Naive B cell (primary cell): ENCODE data around the gene STMN3. TPM values are rescaled to one million over a fixed set of nuclear protein-coding genes. Genes with fewer than 3 reads are reported as not detected.

Experiments
- ATAC-seq, 2 donors: fragments of 150-1000 bp; cut with Tn5 transposase; 2 replicates each; pipeline ENCODE4 v1.10.0; 2021; ENCODE audit warnings: low read depth in 2 of 2, mild to moderate bottlenecking in 2 of 2, moderate library complexity in 2 of 2
- DNase-seq: peaks from one replicate; pipeline ENCODE4 v3.0.0; 2022
- H3K27ac Mint-ChIP-seq, 6 donors: one replicate each; pipeline ENCODE4 v1.8.0; 2020 to 2022; ENCODE audit warnings: mild to moderate bottlenecking in 6 of 6, mixed read lengths in 6 of 6, moderate library complexity in 5 of 6, inconsistent platforms in 2 of 6
- H3K27me3 Mint-ChIP-seq, 3 donors: one replicate each; pipeline ENCODE4 v1.8.0; 2021 to 2022; ENCODE audit warnings: mixed read lengths in 3 of 3, mild to moderate bottlenecking in 1 of 3
- H3K36me3 Mint-ChIP-seq, 2 donors: one replicate each; pipeline ENCODE4 v1.8.0; 2020 to 2022; ENCODE audit warnings: mixed read lengths in 2 of 2, inconsistent platforms in 1 of 2, mild to moderate bottlenecking in 1 of 2
- H3K4me1 Mint-ChIP-seq, 3 donors: one replicate each; pipeline ENCODE4 v1.8.0; 2020 to 2022; ENCODE audit warnings: mixed read lengths in 3 of 3, inconsistent platforms in 1 of 3, mild to moderate bottlenecking in 1 of 3, moderate library complexity in 1 of 3
- H3K4me3 Mint-ChIP-seq, 8 donors: one replicate each; pipeline ENCODE4 v1.8.0; 2020 to 2022; ENCODE audit warnings: mild to moderate bottlenecking in 8 of 8, mixed read lengths in 8 of 8, moderate library complexity in 8 of 8, inconsistent platforms in 2 of 8
- H3K9me3 Mint-ChIP-seq, 7 donors: one replicate each; pipeline ENCODE4 v1.8.0; 2020 to 2022; ENCODE audit warnings: mixed read lengths in 7 of 7, mild to moderate bottlenecking in 5 of 7, inconsistent platforms in 2 of 7, moderate library complexity in 1 of 7
- polyA plus RNA-seq, 6 donors: library from polyadenylated mRNA; unstranded; fragments of 300-500 nt; fragmentation: Illumina TruSeq; gene quantifications; one replicate each; pipeline ENCODE4 v1.2.3, GENCODE V29; 2021; ENCODE audit warnings: low read depth in 6 of 6

Gene STMN3
- polyA plus RNA-seq, 6 donors from 2014 or later: 1.2 to 4.2 (median 2.5) TPM

DNA sequence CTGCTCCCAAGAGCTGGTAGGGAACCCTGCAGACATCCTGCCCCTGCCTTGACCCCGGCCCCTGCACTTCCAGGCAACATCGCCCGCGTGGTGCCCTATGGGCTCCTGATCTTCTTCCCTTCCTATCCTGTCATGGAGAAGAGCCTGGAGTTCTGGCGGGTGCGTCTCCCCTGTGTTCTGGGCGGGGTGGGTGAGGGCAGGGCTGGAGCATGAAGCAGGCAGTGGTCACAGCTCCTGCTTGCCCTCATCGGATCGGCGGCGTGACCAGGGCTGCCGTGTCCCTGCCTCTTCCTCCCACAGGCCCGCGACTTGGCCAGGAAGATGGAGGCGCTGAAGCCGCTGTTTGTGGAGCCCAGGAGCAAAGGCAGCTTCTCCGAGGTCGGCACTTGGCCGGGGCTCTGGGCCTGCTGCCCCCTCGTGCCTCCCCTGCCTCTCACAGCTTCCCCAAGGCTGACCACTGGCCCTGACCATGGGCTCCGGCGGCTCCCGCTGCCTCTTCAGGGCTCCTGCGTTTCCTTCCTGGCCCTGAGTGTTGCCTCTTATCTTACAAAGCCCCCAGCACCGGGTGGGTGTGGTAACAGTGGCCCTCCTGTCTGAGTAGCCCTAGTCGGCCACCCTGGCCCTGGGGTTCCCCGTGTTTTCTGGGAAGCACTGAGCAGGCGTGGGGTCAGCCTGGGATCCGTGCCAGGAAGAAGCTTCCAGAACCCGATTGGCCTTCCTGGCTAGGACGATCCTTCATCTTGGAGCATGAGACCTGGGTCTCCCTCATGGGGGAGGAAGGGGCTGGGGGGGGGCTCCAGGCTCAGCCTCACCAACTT, 35.2 kb upstream of the STMN3 start:
- Mint-ChIP-seq H3K4me3 (no peak overlapping the region), H3K27ac (no peak overlapping the region), H3K36me3 (no peaks in the 10 kb centered on the region), H3K4me1 (peaks cover 3 to 5% (median 5%) of the 10 kb centered on the region in 3 donors), H3K27me3 (no peaks in the 10 kb centered on the region), H3K9me3 (no peaks in the 10 kb centered on the region)
- no peak for DNase-seq
- no peak for ATAC-seq

DNA sequence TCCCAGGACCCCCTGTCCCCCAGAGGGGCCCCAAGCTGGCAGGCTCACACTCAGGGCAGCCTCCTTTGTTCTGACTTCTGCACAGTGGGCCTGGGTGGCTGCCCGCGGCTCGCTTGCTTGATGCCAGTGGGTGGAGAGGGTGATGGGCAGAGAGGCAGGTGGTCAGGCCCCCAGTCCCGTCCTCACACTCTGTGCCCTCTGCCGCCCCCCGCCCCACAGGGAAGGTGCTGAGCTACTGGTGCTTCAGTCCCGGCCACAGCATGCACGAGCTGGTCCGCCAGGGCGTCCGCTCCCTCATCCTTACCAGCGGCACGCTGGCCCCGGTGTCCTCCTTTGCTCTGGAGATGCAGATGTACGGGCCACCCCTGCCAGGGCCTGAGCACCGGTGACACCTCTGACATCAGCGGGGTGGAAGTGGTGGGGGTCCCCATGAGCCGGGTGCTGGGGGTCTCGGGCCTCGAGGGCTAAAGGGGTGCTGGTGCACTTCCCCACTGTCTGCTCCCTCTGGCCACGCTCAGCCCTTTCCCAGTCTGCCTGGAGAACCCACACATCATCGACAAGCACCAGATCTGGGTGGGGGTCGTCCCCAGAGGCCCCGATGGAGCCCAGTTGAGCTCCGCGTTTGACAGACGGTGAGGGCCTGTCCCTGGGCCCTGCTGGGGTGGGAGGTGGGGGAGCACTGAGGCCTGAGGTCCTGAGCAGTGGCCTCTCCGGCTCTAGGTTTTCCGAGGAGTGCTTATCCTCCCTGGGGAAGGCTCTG, 34.4 kb upstream of the STMN3 start:
- no peak for DNase-seq
- no peak for ATAC-seq
- H3K9me3 Mint-ChIP-seq: no peaks in the 10 kb centered on the region
- peaks cover 3 to 5% (median 5%) of the 10 kb centered on the region in 3 donors for H3K4me1 Mint-ChIP-seq
- no peaks in the 10 kb centered on the region for H3K27me3 Mint-ChIP-seq
- no peak overlapping the region for H3K27ac Mint-ChIP-seq
- no peak overlapping the region for H3K4me3 Mint-ChIP-seq
- H3K36me3 Mint-ChIP-seq: no peaks in the 10 kb centered on the region

DNA sequence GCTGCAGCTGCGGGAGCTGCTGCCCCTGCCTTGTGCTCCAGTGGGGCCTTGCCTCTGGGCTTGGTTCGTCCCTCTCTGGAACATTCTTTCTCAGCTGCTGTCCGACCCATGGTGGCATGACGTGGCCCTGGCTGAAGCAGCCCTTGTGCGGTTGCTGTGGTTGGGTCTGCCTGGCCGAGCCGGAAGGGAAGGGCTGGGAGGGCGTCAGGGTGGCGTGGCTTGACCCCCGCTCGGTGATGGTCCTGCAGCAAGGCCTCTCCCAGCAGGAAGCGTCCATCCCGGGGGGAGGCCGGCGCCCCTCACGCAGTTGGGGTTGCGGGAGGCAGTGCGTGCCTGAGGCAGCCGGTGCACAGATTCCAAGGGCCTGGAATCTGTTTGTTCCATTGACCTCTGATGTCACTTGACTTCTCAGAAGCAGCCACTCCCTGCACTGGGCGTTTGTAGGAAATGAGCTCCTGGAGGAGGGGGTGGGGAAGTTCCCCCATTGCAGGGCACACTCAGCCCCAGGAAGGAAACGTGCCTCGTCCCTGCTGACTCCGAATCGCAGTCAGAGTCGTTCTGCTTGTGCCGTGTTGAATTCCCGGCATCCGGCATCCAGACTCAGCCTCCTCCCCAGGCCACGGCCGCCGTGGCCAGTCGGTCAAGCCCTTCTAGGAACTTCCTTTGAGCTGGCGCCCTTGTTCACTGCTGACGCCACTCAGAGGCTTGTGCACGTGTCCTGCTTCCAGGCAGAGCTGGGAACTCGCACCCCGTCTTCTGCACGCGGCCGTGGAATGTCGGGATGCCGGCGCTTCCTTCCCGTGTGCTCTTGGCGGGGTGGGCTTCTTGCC, 33.5 kb upstream of the STMN3 start:
- Mint-ChIP-seq H3K4me3 (no peak overlapping the region), H3K4me1 (peaks cover 3 to 5% (median 5%) of the 10 kb centered on the region in 3 donors), H3K27me3 (no peaks in the 10 kb centered on the region)

DNA sequence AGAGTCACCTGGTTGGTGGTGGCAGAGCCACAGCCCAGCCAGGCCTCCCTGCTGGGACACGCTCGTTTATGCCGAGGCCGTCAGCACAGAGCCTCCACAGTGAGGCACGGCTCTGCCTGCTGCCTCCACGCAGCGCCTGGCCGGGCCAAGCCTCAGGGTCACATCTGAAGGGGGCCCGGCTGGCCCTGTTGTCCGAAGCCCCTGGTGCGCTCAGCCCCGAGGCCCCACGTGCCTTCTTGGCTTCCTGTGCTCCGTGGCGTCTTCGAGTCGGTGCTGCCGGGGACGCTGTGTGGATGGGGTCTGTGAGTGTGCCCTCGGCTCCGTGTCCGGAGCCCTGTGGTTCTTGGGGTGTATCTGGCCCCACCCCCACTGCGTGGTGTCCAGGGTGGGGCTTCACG, 32.9 kb upstream of the STMN3 start:
- Mint-ChIP-seq H3K27me3 (no peaks in the 10 kb centered on the region), H3K4me1 (peaks cover 0 to 3% (median 0%) of the 10 kb centered on the region in 3 donors), H3K4me3 (no peak overlapping the region), H3K36me3 (no peaks in the 10 kb centered on the region), H3K27ac (no peak overlapping the region), H3K9me3 (no peaks in the 10 kb centered on the region)
- ATAC-seq (no peak), DNase-seq (no peak)

More for the DNA sequence above, 33.5 kb upstream of the STMN3 start:
- Mint-ChIP-seq H3K27ac (no peak overlapping the region), H3K9me3 (no peaks in the 10 kb centered on the region), H3K36me3 (no peaks in the 10 kb centered on the region)
- DNase-seq (no peak), ATAC-seq (peak in 1 of 2 donors; percentile 46)

DNA sequence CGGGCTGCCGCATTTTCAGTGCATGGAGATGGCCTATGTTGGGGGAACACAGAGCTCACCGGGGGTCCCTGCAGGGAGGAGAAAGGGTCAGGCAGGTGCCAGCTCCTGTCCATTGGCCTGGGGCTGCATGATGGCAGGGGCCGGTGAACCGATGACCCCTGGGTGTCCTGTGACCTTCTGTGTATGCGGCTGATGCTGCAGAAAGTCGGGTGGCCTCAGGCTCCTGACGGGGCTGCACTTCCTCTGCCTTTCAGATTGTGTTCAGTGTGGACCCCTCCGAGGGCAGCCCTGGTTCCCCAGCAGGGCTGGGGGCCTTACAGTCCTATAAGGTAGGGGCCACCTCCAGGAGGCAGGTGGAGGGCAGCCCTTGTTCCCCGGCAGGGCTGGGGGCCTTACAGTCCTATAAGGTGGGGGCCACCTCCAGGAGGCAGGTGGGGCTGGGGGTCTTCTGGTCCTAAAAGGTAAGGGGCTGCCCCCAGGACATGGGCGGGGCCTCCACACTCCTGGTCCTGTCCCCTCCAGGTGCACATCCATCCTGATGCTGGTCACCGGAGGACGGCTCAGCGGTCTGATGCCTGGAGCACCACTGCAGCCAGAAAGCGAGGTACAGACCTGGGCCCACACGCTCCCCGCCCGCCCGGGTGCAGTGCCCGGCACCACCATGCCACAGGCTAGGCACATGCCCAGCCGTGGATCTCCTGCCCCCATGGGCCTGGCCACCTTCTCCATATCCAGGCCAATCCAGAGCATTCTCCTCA, 32.2 kb upstream of the STMN3 start:
- no peaks in the 10 kb centered on the region for H3K27me3 Mint-ChIP-seq
- DNase-seq (no peak), ATAC-seq (no peak)
- H3K4me3 Mint-ChIP-seq: no peak overlapping the region
- peaks cover 0 to 3% (median 0%) of the 10 kb centered on the region in 3 donors for H3K4me1 Mint-ChIP-seq
- H3K9me3 Mint-ChIP-seq: no peaks in the 10 kb centered on the region
- H3K27ac Mint-ChIP-seq: peak overlapping the region in 2 of 6 donors; percentile 49 to 94
- no peaks in the 10 kb centered on the region for H3K36me3 Mint-ChIP-seq

DNA sequence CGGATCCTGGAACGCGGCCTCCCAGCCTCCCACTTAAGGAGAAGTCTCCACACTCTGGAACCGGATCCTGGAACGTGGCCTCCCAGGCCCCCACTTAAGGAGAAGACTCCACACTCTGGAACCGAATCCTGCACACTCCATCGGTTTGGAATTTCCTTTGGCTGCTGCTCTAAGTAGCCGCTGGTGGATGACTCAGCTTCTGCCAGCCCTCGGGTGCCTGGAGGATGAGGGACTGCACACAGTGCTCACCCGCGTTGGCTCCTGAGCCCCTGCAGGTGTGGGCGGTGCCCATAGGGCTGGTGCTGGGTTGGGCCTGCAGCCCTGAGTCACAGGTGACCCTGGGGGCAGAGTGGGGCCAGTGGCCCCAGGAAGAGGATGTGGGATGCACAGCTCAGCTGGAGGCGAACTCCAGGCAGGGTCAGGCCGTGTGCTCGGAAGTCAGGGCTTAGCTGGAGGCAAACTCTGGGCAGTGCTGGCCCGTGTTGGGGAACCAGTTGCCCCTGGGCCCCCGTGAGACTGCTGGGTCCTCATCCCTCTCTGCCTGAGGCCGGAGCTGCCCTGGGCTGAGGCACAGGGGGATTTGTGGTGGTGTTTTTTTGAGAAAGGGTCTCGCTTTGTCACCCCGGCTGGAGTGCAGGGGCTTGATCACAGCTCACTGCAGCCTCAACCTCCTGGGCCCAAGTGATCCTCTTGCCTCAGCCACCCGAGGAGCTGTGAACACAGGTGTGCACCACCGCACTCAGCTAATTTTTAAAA, 29.3 kb upstream of the STMN3 start:
- Mint-ChIP-seq H3K4me3 (no peak overlapping the region), H3K27ac (peak overlapping the region in 1 of 6 donors; percentile 18), H3K4me1 (peaks cover 0 to 3% (median 0%) of the 10 kb centered on the region in 3 donors), H3K27me3 (no peaks in the 10 kb centered on the region), H3K36me3 (no peaks in the 10 kb centered on the region), H3K9me3 (no peaks in the 10 kb centered on the region)
- DNase-seq (no peak), ATAC-seq (no peak)

DNA sequence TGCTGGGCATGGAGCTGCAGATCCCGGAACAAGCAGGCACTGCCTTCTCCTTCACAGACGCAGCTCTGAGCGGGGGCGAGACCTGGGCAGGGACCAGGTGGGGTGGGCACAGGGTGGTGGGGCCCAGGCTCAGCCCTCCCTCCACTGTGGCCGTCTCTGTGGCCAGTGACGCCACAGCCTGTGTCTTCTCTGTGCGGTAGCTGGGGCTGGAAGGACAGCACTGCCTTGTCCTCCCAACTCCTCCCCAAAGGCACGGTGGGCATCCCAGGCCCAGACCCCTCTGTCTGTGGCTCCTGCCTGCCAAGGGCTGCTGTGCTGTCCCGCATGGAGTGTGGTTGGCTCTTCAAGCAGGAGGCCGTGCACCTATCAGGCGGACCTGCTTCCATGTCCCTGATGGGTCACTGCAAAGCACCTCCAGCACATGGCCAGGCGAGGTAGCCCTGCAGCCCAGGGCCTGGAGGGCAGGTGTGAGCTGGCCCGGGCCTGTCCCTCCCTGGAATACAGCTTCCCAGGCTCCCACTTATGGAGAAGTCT, 28.5 kb upstream of the STMN3 start:
- H3K36me3 Mint-ChIP-seq: no peaks in the 10 kb centered on the region
- H3K4me1 Mint-ChIP-seq: no peaks in the 10 kb centered on the region
- no peak overlapping the region for H3K27ac Mint-ChIP-seq
- H3K4me3 Mint-ChIP-seq: peak overlapping the region in 1 of 8 donors; percentile 25
- ATAC-seq (no peak), DNase-seq (no peak)
- no peaks in the 10 kb centered on the region for H3K9me3 Mint-ChIP-seq
- no peaks in the 10 kb centered on the region for H3K27me3 Mint-ChIP-seq

DNA sequence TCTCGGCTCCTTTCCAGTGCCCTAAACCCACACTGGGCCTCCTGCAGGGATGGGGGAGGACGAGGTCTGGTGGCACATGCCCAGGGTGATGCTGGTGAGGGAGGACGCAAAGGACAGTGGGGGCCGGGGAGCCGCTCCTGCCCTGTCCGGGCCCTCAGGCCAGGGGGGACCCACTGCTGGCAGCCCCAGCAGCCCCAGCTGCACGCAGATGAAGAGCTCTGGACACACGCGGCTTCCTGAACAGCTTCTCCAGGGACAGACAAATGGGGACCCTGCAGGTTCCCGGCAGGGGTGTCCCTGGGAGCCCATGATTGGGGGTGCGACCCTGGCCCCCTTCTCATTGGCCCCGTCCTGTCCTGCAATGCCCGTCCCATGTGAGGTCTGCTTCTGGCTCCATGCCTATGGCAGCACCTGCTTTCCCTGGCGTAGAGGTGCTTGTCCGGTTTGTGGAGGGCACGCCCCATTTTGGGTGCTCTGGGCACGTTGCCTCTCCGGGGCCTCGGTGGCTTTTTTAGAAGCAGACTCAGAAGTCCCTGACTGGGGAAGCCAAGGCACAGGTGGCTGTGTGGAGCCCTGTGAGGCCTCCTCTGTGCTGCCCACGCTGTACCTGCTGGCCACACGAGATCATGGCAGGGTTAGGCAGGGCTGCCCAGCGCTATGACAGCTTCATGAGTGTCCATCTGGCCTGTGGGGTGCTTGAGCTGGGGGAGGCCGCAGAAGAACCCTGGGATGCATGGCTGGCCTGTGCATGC, 27.8 kb upstream of the STMN3 start:
- DNase-seq: no peak
- H3K27ac Mint-ChIP-seq: no peak overlapping the region
- no peaks in the 10 kb centered on the region for H3K4me1 Mint-ChIP-seq
- no peak overlapping the region for H3K4me3 Mint-ChIP-seq
- H3K36me3 Mint-ChIP-seq: peaks cover 0 to 4% of the 10 kb centered on the region in 2 donors
- no peak for ATAC-seq
- H3K27me3 Mint-ChIP-seq: no peaks in the 10 kb centered on the region
- H3K9me3 Mint-ChIP-seq: no peaks in the 10 kb centered on the region

DNA sequence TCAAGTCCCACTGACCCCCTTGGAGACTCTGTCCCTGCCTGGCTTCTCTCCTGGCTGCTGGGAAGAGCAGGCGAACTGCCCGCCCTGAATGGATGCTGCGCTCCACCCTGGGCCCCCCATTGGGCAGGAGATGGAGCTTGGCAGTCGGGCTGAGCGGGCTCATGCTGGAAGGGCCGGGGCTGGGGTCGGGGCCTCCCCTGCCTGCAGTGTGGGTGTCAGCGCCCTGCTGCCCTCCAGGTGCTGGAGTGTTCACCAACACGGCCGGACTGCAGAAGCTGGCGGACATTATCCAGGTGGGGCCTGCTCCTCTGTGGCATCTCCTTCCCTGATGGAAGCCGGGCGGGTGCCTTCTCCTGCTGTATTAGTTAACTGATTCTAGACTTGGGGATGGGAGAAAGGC, 27.2 kb upstream of the STMN3 start:
- DNase-seq (no peak), ATAC-seq (no peak)
- no peak overlapping the region for H3K4me3 Mint-ChIP-seq
- no peaks in the 10 kb centered on the region for H3K4me1 Mint-ChIP-seq
- H3K36me3 Mint-ChIP-seq: peaks cover 0 to 10% of the 10 kb centered on the region in 2 donors
- H3K9me3 Mint-ChIP-seq: no peaks in the 10 kb centered on the region
- H3K27ac Mint-ChIP-seq: no peak overlapping the region
- no peaks in the 10 kb centered on the region for H3K27me3 Mint-ChIP-seq

DNA sequence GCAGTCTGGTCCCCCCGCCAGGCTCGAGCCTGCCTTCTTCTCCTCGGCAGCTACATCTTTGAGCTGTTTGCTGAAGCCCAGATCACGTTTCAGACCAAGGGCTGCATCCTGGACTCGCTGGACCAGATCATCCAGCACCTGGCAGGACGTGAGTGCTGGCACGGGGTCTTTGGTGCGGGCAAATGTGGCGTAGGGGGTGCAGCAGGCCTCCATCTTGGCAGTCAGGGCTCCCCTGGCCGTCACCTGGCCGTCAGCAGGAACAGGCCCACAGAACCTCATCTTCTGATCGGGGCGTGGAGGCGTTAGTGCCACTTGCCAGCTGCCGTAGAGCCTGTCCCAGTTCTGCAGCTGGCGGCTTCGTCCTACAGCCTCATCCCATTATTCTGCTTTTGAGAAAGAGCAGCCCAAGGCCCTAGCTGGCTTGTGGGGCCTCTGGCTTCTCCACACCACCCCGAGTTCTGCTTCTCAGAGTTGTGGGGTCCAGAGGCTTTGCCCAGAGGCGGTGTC, 26.6 kb upstream of the STMN3 start:
- Mint-ChIP-seq H3K36me3 (peaks cover 0 to 11% of the 10 kb centered on the region in 2 donors), H3K9me3 (no peaks in the 10 kb centered on the region), H3K27ac (no peak overlapping the region), H3K4me1 (no peaks in the 10 kb centered on the region), H3K4me3 (no peak overlapping the region), H3K27me3 (no peaks in the 10 kb centered on the region)
- ATAC-seq (no peak), DNase-seq (no peak)

DNA sequence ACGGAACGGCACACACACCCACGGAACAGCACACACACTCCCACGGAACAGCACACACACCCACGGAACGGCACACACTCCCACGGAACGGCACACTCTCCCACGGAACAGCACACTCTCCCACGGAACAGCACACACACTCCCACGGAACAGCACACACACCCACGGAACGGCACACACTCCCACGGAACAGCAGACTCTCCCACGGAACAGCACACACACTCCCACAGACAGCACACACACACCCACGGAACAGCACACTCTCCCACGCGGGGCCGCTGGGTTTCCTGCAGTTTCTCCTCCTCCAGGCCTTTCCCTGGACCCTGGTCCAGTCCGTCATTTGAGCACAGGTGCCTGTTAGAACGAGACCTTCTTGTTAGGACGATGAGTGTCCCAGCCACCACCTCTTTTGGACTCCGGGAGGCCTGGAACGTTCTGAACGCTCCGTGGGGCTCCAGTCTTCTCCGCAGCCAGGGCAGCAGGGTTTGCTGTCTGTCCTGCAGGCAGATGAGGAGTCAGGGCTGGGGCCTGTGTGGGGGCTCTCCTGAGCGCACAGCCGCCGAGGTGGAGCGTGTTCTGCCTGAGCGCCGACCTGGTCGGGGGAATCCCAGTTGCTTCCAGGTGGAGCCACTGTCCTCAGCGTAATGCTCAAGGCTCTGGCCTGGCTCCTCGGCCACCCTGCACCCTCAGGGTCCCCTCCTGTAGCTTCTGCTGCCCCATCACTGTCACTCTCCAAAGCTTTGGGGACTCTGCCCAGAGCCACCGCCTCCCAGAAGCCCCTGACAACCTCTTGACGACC, 25.6 kb upstream of the STMN3 start:
- peaks cover 0 to 11% of the 10 kb centered on the region in 2 donors for H3K36me3 Mint-ChIP-seq
- H3K4me3 Mint-ChIP-seq: no peak overlapping the region
- H3K27me3 Mint-ChIP-seq: no peaks in the 10 kb centered on the region
- H3K27ac Mint-ChIP-seq: no peak overlapping the region
- no peaks in the 10 kb centered on the region for H3K9me3 Mint-ChIP-seq
- no peaks in the 10 kb centered on the region for H3K4me1 Mint-ChIP-seq
- no peak for DNase-seq
- ATAC-seq: no peak
